ENCODE results near the gene GTF3A.

The GTF3A gene

DNA sequence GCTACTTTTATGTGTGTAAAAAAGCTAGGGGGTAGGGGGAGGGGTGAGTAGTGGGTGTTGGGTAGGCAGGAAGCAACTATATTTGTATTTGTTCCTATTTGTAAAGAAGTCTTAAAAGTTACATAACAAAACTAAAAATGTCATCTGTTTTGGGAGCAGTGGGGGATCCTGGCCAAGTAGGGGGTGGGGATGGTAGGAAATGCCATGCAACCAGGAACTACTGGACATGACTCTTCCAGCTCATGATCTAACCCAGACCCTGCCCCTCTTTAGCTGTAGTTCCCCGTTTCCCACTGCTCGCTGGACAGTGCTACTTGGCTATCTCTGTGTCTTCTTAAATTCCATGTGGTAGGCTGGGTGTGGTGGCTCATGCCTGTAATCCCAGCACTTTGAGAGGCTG, 3.2 kb downstream of the GTF3A start:
- DNase-seq (ENCODE audit: low read depth): no peak
- H3K4me3 ChIP-seq (ENCODE audit: low read depth, low read length): peak overlapping the region; percentile 89
- TF ChIP-seq, protein P1, sequence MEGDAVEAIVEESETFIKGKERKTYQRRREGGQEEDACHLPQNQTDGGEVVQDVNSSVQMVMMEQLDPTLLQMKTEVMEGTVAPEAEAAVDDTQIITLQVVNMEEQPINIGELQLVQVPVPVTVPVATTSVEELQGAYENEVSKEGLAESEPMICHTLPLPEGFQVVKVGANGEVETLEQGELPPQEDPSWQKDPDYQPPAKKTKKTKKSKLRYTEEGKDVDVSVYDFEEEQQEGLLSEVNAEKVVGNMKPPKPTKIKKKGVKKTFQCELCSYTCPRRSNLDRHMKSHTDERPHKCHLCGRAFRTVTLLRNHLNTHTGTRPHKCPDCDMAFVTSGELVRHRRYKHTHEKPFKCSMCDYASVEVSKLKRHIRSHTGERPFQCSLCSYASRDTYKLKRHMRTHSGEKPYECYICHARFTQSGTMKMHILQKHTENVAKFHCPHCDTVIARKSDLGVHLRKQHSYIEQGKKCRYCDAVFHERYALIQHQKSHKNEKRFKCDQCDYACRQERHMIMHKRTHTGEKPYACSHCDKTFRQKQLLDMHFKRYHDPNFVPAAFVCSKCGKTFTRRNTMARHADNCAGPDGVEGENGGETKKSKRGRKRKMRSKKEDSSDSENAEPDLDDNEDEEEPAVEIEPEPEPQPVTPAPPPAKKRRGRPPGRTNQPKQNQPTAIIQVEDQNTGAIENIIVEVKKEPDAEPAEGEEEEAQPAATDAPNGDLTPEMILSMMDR (IDR thresholded peaks at IDR 0.05; ENCODE audit: low read depth, low read length): no peak
- no peak for TF ChIP-seq MYC (IDR thresholded peaks at IDR 0.05; ENCODE audit: low read depth, low read length)
- no peak for TF ChIP-seq POLR2A (IDR thresholded peaks at IDR 0.05; ENCODE audit: extremely low read depth, insufficient read length)
- TF ChIP-seq, protein P2, sequence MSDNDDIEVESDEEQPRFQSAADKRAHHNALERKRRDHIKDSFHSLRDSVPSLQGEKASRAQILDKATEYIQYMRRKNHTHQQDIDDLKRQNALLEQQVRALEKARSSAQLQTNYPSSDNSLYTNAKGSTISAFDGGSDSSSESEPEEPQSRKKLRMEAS (IDR thresholded peaks at IDR 0.05; ENCODE audit: low read depth, low read length): no peak

DNA sequence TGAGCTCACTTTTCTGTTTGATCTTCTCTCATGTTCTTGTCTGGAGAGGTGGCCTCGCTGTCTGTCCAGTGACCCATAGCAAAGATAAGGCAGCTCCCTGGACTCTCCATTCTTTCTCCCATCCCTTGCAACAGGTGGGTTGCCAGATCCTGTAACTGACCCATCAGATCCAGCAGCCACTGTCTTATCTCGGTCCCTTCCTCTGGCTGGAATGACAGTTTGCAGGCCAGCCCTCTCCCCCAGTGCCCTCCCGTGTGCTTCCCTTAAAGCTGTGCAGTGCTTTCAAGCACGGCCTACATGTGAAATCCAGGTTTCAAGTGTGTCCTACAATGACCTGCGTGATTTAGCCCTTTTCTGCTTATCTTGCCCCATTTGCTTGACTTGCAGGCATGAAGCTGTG, 3.7 kb downstream of the GTF3A start:
- H3K4me3 ChIP-seq (ENCODE audit: low read depth, low read length): no peak overlapping the region
- TF ChIP-seq MYC (IDR thresholded peaks at IDR 0.05; ENCODE audit: low read depth, low read length) (no peak), POLR2A (IDR thresholded peaks at IDR 0.05; ENCODE audit: extremely low read depth, insufficient read length) (no peak)
- TF ChIP-seq, protein P1 (IDR thresholded peaks at IDR 0.05; ENCODE audit: low read depth, low read length): no peak
- TF ChIP-seq, protein P2 (IDR thresholded peaks at IDR 0.05; ENCODE audit: low read depth, low read length): no peak
- DNase-seq (ENCODE audit: low read depth): no peak

DNA sequence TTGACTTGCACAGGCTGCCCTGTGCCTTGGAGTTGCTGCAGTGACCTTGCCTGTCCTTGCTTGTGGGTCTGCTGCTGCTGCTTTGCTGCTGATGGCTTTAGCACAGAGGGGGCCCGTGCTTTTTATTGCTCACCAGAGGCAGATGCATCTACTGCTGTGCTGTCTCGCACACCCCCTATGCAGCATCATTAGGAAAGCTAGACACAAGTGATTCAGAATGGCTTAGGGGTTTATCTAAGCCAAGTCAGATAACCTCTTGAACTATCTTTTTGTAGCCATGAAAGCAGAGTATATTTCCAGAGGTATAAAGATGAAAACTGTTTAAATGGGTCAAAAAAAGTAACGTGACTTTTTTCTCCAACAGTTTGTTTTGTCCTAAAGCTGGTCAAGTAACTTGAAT, 7.8 kb downstream of the GTF3A start:
- no peak for DNase-seq (ENCODE audit: low read depth)
- no peak for TF ChIP-seq POLR2A (IDR thresholded peaks at IDR 0.05; ENCODE audit: extremely low read depth, insufficient read length)
- TF ChIP-seq, protein P2 (IDR thresholded peaks at IDR 0.05; ENCODE audit: low read depth, low read length): no peak
- no peak for TF ChIP-seq MYC (IDR thresholded peaks at IDR 0.05; ENCODE audit: low read depth, low read length)
- TF ChIP-seq, protein P1 (IDR thresholded peaks at IDR 0.05; ENCODE audit: low read depth, low read length): no peak
- H3K4me3 ChIP-seq (ENCODE audit: low read depth, low read length): no peak overlapping the region

DNA sequence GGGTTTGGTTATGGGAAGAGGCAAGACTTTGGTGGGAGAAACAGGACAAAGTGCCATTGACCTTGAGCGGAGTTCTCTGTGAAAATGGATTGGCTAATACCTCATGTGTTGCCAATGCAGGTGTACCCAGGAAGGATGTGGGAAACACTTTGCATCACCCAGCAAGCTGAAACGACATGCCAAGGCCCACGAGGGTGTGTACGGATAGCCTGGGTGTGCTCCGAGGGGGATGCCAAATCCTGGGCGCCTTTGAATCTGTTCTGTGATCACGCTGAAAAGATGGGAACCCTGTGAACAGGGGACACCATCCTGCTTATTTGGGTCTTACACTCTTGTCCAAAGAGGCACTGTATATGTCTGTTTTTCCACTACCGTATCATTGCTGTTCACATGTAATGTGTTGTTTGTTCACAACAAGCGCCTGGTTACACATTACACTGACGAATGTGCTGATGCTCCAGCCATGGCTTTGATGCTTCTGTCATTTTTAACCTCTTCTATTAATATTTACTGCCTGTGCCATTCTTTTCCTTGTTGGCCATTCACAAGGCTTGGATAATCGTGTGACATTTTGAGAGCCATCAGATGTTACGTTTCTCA, 8.3 kb downstream of the GTF3A start:
- TF ChIP-seq, protein P2 (IDR thresholded peaks at IDR 0.05; ENCODE audit: low read depth, low read length): no peak
- TF ChIP-seq POLR2A (IDR thresholded peaks at IDR 0.05; ENCODE audit: extremely low read depth, insufficient read length): no peak
- TF ChIP-seq MYC (IDR thresholded peaks at IDR 0.05; ENCODE audit: low read depth, low read length): no peak
- TF ChIP-seq, protein P1 (IDR thresholded peaks at IDR 0.05; ENCODE audit: low read depth, low read length): no peak
- DNase-seq (ENCODE audit: low read depth): no peak
- no peak overlapping the region for H3K4me3 ChIP-seq (ENCODE audit: low read depth, low read length)

DNA sequence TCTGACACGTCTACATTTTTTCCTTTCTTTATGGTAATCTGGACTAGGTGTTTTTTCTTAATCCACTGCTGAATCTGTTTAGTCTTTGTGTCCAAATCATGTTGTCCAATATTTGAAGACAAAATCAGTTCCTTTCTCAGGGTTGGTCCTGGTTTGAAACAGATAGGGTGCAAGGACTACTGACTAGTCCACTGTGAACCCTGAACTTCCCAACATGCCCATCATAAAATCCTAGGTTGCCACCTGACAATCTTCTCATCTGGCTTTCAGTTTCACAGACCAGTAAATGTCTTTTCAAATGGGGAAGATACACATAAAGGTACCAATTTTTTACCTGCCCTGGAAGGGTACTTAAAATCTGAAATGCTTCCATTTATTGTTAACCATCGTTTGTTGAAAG, 12.7 kb downstream of the GTF3A start:
- H3K4me3 ChIP-seq (ENCODE audit: low read depth, low read length): no peak overlapping the region
- TF ChIP-seq, protein P1 (IDR thresholded peaks at IDR 0.05; ENCODE audit: low read depth, low read length): no peak
- TF ChIP-seq, protein P2 (IDR thresholded peaks at IDR 0.05; ENCODE audit: low read depth, low read length): no peak
- TF ChIP-seq MYC (IDR thresholded peaks at IDR 0.05; ENCODE audit: low read depth, low read length): no peak
- TF ChIP-seq POLR2A (IDR thresholded peaks at IDR 0.05; ENCODE audit: extremely low read depth, insufficient read length): no peak
- DNase-seq (ENCODE audit: low read depth): no peak
